Activated naive CD8-positive, alpha-beta T cell treated with anti-CD3 and anti-CD28 coated beads, Interleukin-2, amount 50 U/mL, for 16 hours (primary cell): ENCODE results near the gene KIZ.

Source experiments
- DNase-seq: peaks from one replicate; pipeline ENCODE4 v3.0.0-alpha.2; 2020; ENCODE audit warnings: low read depth, low spot score

The KIZ gene

GRCh38 chr20:21177767-21178166 is 51.9 kb downstream of the KIZ start:
- DNase-seq, result no peak

- DNase-seq, result no peak
Observed at GRCh38 chr20:21179757-21180156, 53.9 kb downstream of the KIZ start.

- DNase-seq, result no peak
Observed at GRCh38 chr20:21180248-21180647, 54.4 kb downstream of the KIZ start.

GRCh38 chr20:21181028-21181427 is 55.1 kb downstream of the KIZ start:
- no peak for DNase-seq

GRCh38 chr20:21182832-21183563 is 57.1 kb downstream of the KIZ start:
- DNase-seq, result no peak

GRCh38 chr20:21183722-21184121 is 57.8 kb downstream of the KIZ start:
- no peak for DNase-seq

- no peak for DNase-seq
Observed at GRCh38 chr20:21184819-21185218, 58.9 kb downstream of the KIZ start.

- DNase-seq, result no peak
Observed at GRCh38 chr20:21185849-21186248, 60.0 kb downstream of the KIZ start.

GRCh38 chr20:21189761-21190523 is 64.1 kb downstream of the KIZ start:
- no peak for DNase-seq

GRCh38 chr20:21190869-21191268 is 65.0 kb downstream of the KIZ start:
- DNase-seq, result no peak

GRCh38 chr20:21191839-21192238 is 66.0 kb downstream of the KIZ start:
- DNase-seq, result no peak

- no peak for DNase-seq
Observed at GRCh38 chr20:21202259-21202658, 76.4 kb downstream of the KIZ start.

- DNase-seq, result no peak
Observed at GRCh38 chr20:21203088-21203656, 77.3 kb downstream of the KIZ start.

GRCh38 chr20:21206584-21206983 is 80.7 kb downstream of the KIZ start:
- DNase-seq, result no peak

- DNase-seq, result no peak
Observed at GRCh38 chr20:21208999-21209398, 83.1 kb downstream of the KIZ start.

- DNase-seq, result no peak
Observed at GRCh38 chr20:21209668-21210067, 83.8 kb downstream of the KIZ start.

GRCh38 chr20:21213691-21214090 is 87.8 kb downstream of the KIZ start:
- no peak for DNase-seq

GRCh38 chr20:21214431-21214830 is 88.5 kb downstream of the KIZ start:
- DNase-seq, result no peak

GRCh38 chr20:21219686-21220085 is 93.8 kb downstream of the KIZ start:
- no peak for DNase-seq

GRCh38 chr20:21224217-21224616 is 98.3 kb downstream of the KIZ start:
- no peak for DNase-seq

GRCh38 chr20:21225215-21225947 is 99.5 kb downstream of the KIZ start:
- DNase-seq, result no peak

- no peak for DNase-seq
Observed at GRCh38 chr20:21228511-21228910, 102.6 kb downstream of the KIZ start.
